ENCODE data around the gene SH3YL1.
"Not testable (repeated sequence)": the region's sequence is repeated elsewhere in the genome, so short reads cannot be mapped to it uniquely, and the experiment has no call there.

SH3YL1 gene

DNA sequence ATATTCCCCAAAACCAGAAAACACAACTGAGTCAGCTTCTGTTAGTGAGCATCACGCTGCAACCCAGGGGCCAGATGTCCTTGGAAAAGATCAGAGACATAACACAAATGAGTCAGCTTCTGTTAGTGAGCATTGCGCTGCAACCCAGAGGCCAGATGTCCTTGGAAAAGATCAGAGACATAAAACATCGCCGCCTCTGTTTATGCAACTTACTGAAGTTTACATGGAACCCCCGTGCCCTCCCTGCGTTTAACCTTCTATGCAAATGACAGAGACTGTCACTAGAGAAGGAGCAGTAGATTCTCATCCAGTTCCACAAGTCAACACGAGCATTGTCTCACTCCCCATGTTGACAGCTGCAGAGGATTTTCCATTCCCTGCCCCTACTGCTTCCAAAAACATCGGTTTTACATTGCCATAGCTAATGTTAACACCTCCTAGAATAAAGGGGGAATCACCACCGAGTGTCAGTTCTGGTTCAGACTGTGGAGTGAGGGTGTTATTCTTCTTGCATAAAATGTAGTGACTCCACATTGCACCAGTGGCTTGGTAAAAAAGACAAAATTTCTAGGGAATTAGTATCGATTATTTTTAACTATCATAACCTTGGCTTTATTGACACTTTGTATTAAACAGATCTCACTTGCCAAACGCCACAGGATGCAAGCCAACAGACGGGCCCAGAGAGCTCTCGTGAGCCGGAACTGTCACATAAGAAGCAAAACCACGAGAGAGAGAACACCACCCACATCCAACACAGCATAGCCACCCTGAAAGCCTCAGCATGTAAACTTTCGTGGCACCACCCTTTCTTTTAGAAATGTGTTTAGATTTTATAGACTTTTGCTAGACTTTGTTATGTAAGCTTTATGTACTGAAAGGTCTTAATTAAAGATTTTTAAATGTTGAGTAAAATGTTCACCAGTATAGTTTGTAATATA, 87.7 kb downstream of the SH3YL1 start:
- DNase-seq, result peak; percentile 23 to 26

DNA sequence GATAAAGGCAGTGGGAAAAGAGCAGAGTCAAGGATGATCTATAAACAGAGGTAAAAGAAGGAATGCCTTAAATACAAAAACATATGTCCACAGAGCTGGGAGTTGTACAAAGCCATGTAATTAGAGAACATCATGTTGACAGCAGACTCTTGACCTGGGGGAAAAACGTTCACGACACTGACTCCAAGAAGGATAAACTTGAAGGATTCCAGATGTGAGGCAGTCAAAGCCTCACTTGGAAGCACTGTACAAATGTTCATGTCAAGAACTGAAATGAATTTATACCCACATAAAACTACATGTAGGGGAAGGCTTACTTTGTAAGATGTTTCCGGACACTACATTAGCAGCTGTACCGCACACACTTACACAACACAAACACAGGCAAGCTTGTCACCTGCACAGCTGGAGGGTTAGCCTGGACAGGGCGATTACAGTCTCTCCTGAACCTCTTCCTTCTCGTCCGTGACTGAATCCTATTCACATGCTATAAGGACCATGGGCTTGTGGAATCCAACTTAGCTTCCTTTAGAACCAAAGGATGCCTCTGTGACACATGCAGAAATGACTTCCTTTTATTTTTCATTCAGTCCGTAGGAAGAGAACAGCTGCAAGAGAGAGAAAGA, 88.6 kb downstream of the SH3YL1 start:
- DNase-seq, result no peak

DNA sequence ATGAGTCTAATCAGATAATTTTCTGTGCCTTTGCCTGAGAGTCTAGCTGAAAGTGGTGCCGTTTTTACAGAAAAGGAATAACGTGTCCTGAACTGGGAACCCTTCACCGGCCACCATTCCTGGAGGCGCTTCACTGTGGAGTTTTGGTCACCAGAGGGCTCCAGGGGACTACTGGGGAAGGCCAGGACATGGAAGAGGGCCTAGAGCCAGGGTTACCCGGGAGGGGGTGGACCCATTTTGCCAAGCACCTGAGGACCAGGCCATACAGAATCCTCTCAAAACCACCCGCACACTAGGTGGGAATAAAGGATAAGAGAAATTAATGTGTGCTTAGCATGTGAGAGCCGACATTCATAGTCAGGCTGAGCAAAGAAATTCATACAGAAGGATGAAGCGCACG, 91.7 kb downstream of the SH3YL1 start:
- not testable (repeated sequence) for DNase-seq

DNA sequence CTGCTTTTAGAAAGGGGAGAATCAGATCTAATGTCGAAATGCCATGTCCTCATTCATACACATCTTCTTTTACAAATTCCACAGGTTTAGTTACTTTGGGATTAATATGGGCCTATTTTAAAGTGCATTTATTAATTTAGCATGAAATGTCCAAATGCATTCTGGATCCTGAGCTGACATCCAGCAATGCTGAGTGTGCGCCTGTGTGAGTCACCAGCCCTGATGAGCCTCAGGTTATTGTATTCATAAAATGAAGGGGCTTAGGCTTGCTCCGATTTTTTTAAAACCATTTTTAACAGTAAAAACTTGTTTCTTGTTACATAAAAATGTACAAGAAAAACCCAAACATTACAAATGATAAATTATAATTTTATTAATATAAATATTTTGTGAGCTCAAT, 94.1 kb downstream of the SH3YL1 start:
- DNase-seq, result no peak
